Liver (tissue), 9 donors: Measurements from ENCODE around the gene CNPY3. TPM values are rescaled to one million over a fixed set of nuclear protein-coding genes. Genes with fewer than 3 reads are reported as not detected.

ENCODE experiments used
- DNase-seq: peaks from one replicate; pipeline ENCODE4 v3.0.0-alpha.2; 2017; ENCODE audit warnings: low spot score
- H3K27ac ChIP-seq, 2 donors: one replicate each; pipeline ENCODE4 v1.7.0; 2013; ENCODE audit warnings: inconsistent platforms in 2 of 2, low read length in 2 of 2, control low read depth in 1 of 2, low read depth in 1 of 2, mild to moderate bottlenecking in 1 of 2
- H3K27me3 ChIP-seq, 4 donors: one replicate each; pipeline versions ENCODE4 v1.6.1 to v1.7.0; 2013; ENCODE audit warnings: low read length in 3 of 4, inconsistent platforms in 1 of 4, mild to moderate bottlenecking in 1 of 4, moderate library complexity in 1 of 4; ENCODE audit not compliant: control insufficient read depth in 4 of 4, insufficient read depth in 4 of 4
- H3K36me3 ChIP-seq, 4 donors: one replicate each; pipeline versions ENCODE4 v1.6.1 to v1.7.0; 2013; ENCODE audit warnings: low read length in 3 of 4, mild to moderate bottlenecking in 3 of 4, low read depth in 1 of 4, moderate library complexity in 1 of 4; ENCODE audit not compliant: control insufficient read depth in 4 of 4, insufficient read depth in 3 of 4
- H3K4me1 ChIP-seq, 4 donors: one replicate each; pipeline versions ENCODE4 v1.6.1 to v1.7.0; 2013; ENCODE audit warnings: low read length in 3 of 4, mild to moderate bottlenecking in 3 of 4, moderate library complexity in 1 of 4; ENCODE audit not compliant: control insufficient read depth in 4 of 4, insufficient read depth in 4 of 4
- H3K4me3 ChIP-seq, 3 donors: one replicate each; pipeline versions ENCODE4 v1.6.1 to v1.7.0; 2013; ENCODE audit warnings: low read length in 3 of 3, control low read depth in 1 of 3, low read depth in 1 of 3, mild to moderate bottlenecking in 1 of 3
- H3K9ac ChIP-seq, 2 donors: one replicate each; pipeline ENCODE4 v1.7.0; 2013; ENCODE audit warnings: low read length in 2 of 2, mild to moderate bottlenecking in 2 of 2, moderate library complexity in 2 of 2, control low read depth in 1 of 2, low read depth in 1 of 2
- H3K9me3 ChIP-seq, 4 donors: one replicate each; pipeline versions ENCODE4 v1.6.1 to v1.7.0; 2013; ENCODE audit warnings: low read length in 3 of 4; ENCODE audit not compliant: control insufficient read depth in 4 of 4
- EGR1 ChIP-seq, 2 donors: IDR thresholded peaks; 2 replicates each; pipeline ENCODE4 v1.6.1; 2016 to 2018; ENCODE audit warnings: antibody characterized with exemption in 2 of 2, low read depth in 2 of 2
- FOXA1 ChIP-seq: IDR thresholded peaks from 2 replicates; pipeline ENCODE4 v1.6.1; 2016; ENCODE audit warnings: antibody characterized with exemption
- FOXA2 ChIP-seq: IDR thresholded peaks from 2 replicates; pipeline ENCODE4 v1.6.1; 2016; ENCODE audit warnings: antibody characterized with exemption
- GABPA ChIP-seq, 2 donors: IDR thresholded peaks in 1 of 2; conservative IDR thresholded peaks in 1 of 2; 2 replicates each; pipeline ENCODE4 v1.6.1; 2016; ENCODE audit warnings: antibody characterized with exemption in 2 of 2, mild to moderate bottlenecking in 1 of 2, moderate library complexity in 1 of 2
- HNF4A ChIP-seq, 2 donors: conservative IDR thresholded peaks; 2 replicates each; pipeline ENCODE4 v1.6.1; 2016; ENCODE audit warnings: antibody characterized with exemption in 2 of 2, mild to moderate bottlenecking in 2 of 2
- HNF4G ChIP-seq: IDR thresholded peaks from 2 replicates; pipeline ENCODE4 v1.6.1; 2016; ENCODE audit warnings: antibody characterized with exemption
- RAD21 ChIP-seq, 2 donors: IDR thresholded peaks; 2 replicates each; pipeline ENCODE4 v1.6.1; 2016; ENCODE audit warnings: antibody characterized with exemption in 2 of 2, mild to moderate bottlenecking in 2 of 2
- RXRA ChIP-seq, 2 donors: IDR thresholded peaks; 2 replicates each; pipeline ENCODE4 v1.6.1; 2017 to 2018; ENCODE audit warnings: antibody characterized with exemption in 2 of 2, mild to moderate bottlenecking in 1 of 2
- SP1 ChIP-seq: IDR thresholded peaks from 2 replicates; pipeline ENCODE4 v1.6.1; 2018; ENCODE audit warnings: antibody characterized with exemption, mild to moderate bottlenecking
- TAF1 ChIP-seq: conservative IDR thresholded peaks from 2 replicates; pipeline ENCODE4 v1.6.1; 2016; ENCODE audit warnings: antibody characterized with exemption, mild to moderate bottlenecking
- YY1 ChIP-seq: IDR thresholded peaks from 2 replicates; pipeline ENCODE4 v1.6.1; 2016; ENCODE audit warnings: antibody characterized with exemption, mild to moderate bottlenecking
- WGBS: extraction: QIAGEN DNeasy Blood & Tissue Kit; methylation state at CpG from one replicate; pipeline ENCODE4 v1.1.7; 2013; 5-methylcytosine and 5-hydroxymethylcytosine counted together
- polyA plus RNA-seq, 2 donors: library from polyadenylated mRNA; stranded (reverse) in 1 of 2; unstranded in 1 of 2; fragments of 200-250 nt in 1 of 2; fragments of >200 nt in 1 of 2; fragmentation: Nextera tagmentation in 1 of 2; extraction: Ambion mirVana in 1 of 2; gene quantifications; one replicate each; pipeline versions ENCODE4 v1.2.1 to v1.2.3, GENCODE V29; 2013 to 2015
- total RNA-seq, 2 donors: library from RNA; depleted of rRNA; stranded (reverse); fragments of >200 nt; gene quantifications; one replicate each; pipeline ENCODE4 v1.2.3, GENCODE V29; 2014
- TF ChIP-seq, protein P1 (sequence below): IDR thresholded peaks from 2 replicates; pipeline ENCODE4 v1.6.1; 2016; ENCODE audit warnings: antibody characterized with exemption
- TF ChIP-seq, protein P2 (sequence below): IDR thresholded peaks from 2 replicates; pipeline ENCODE4 v1.6.1; 2016; ENCODE audit warnings: antibody characterized with exemption
- TF ChIP-seq, protein P3 (sequence below): fragments of 150-350 bp; IDR thresholded peaks from 2 replicates; pipeline ENCODE4 v1.5.1; 2017; ENCODE audit warnings: improper control_type of control experiment, low read depth, low read length; ENCODE audit not compliant: missing input control
- TF ChIP-seq, protein P4 (sequence below): IDR thresholded peaks from 2 replicates; pipeline ENCODE4 v1.6.1; 2016; ENCODE audit warnings: antibody characterized with exemption, mild to moderate bottlenecking
- TF ChIP-seq, protein P5 (sequence below): IDR thresholded peaks from 2 replicates; pipeline ENCODE4 v1.6.1; 2016; ENCODE audit warnings: antibody characterized with exemption
- donor health status: healthy.
- donor health status: healthy.
- donor health status: healthy.
- donor health status: healthy.
- donor health status: healthy.

The CNPY3 gene
- total and polyA plus RNA-seq, 4 donors, result 17.2 to 41.0 (median 27.2) TPM

DNA sequence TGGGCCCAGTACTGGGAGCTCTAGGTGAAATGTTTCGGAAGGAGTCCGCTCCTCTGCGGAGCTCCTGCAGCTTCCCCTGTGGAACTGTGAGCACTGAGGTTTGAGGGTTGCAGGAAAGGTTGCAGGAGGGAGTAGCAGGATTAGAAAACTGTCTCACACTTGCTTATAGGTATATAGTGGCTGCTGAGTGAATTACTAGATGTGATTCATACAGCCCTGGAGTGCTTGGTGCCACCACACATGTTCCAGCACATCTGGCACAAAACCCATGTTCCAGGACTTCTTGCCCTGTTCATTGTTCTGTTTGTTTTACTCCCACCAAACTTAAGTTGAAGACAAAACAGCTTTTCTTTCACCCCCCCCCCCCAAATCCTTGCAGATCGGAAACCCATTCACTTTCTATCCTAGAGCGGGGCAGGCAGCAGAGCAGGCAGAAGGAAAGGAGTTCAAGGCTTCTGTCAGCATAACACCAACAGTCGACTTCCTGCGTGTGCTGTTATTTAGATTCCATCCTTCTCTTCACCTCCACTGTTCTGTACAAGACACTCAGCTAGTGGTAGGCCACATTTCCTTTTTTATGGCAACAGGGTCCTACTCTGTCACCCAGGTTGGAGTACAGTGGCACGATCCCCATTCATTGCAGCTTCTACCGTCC lies 50.4 kb downstream of the CNPY3 start:
- Histone ChIP-seq H3K27me3 (no peaks in the 10 kb centered on the region), H3K9me3 (no peaks in the 10 kb centered on the region), H3K9ac (peak overlapping the region; percentile 83 to 86), H3K27ac (peak overlapping the region; percentile 63 to 87), H3K4me1 (peaks cover 15 to 28% (median 21%) of the 10 kb centered on the region in 4 donors), H3K4me3 (peak overlapping the region; percentile 76 to 91 (median 81)), H3K36me3 (no peaks in the 10 kb centered on the region)
- no peak for TF ChIP-seq RAD21 (IDR thresholded peaks at IDR 0.05)
- no peak for TF ChIP-seq FOXA1
- TF ChIP-seq, protein P1, sequence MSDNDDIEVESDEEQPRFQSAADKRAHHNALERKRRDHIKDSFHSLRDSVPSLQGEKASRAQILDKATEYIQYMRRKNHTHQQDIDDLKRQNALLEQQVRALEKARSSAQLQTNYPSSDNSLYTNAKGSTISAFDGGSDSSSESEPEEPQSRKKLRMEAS, result no peak
- TF ChIP-seq TAF1, result no peak
- TF ChIP-seq, protein P2, sequence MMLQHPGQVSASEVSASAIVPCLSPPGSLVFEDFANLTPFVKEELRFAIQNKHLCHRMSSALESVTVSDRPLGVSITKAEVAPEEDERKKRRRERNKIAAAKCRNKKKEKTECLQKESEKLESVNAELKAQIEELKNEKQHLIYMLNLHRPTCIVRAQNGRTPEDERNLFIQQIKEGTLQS, result no peak
- no peak for TF ChIP-seq HNF4A (conservative IDR thresholded peaks at IDR 0.05)
- WGBS, result 52% methylated on average over 9 of the region's 9 CpGs
- peak; percentile 41 for DNase-seq

DNA sequence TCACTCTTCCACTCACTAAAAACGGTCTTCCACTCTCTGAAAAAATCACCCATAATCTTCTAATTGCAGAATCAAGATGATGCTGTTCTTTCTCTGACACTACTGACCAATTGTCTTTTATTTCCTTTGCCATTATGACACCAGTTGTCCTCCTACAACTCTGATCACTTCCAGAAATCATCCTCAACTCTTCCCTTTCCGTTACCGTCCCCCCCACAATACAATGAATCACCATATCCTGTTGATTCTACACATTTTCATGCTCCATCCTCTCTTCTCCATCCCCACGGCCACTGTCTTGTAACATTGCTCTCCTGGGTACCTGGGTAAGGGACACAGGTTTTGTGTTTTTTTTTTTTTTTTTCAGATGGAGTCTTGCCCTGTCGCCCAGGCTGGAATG lies 52.6 kb downstream of the CNPY3 start:
- DNase-seq, result no peak
- Histone ChIP-seq H3K4me3 (no peak overlapping the region), H3K4me1 (peaks cover 15 to 40% (median 33%) of the 10 kb centered on the region in 4 donors), H3K27me3 (no peaks in the 10 kb centered on the region), H3K27ac (no peak overlapping the region), H3K36me3 (no peaks in the 10 kb centered on the region), H3K9ac (no peak overlapping the region), H3K9me3 (no peaks in the 10 kb centered on the region)
- WGBS, result 86% methylated on average over 5 of the region's 5 CpGs
- TF ChIP-seq FOXA2, result no peak

DNA sequence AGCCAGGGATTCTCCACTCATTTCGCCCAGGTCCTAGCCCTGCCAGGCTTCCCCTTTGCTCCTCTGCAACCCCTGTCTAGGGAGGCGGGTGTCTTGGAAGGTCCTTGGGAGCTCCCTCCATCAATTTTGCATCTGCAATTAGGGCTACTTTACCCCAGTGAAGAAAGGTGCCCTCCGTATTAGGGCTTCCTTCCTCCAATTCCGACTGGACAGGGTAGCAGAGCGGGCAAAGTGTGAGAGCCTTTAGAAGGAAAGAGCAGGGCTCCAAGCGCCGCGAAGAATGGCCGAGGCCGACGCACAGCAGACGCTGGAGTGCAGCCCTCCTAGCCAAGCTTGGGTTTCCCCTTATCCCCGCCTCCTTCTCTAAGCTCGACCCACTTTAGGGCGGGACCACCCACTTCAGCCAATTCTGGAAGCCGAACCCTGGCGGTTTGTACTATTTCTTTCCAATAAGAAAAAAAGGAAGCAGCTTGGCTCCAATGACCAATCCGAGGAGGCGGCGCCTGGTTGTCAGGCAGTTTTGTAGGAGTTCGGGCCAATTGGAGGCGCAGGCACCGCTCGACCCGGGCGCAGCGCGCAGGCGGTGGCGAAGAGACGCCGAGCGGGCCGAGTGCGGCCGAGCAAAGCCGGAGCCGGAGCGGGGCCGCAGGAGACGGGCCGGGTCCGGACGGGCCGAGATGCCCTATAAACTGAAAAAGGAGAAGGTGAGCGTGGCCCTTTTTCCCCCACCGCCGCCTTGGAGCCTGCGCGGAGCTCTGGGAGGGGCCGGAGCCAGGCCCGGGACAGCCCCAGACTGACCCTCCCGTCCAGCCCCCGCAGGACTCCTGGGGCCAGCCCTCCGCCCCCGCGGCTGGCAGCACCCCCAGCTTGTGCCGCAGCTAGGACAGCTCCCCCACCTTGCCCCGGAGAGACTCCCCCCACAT lies 55.0 kb downstream of the CNPY3 start, which contains the start of gene PPP2R5D:
Gene PPP2R5D, plus strand, starts transcription at position 570 of the 923 bp plus-strand sequence. Its CDS starts 108 bp downstream, at position 678.
- peak within 1 kb of the TSS; percentile 61 to 86 (median 81) for H3K4me3 ChIP-seq
- no peaks in the 10 kb centered on the region for H3K9me3 ChIP-seq
- peak within 1 kb of the TSS; percentile 74 to 77 for H3K27ac ChIP-seq
- peak within 1 kb of the TSS; percentile 47 to 56 for H3K9ac ChIP-seq
- H3K4me1 ChIP-seq, result peaks cover 5 to 26% (median 23%) of the 10 kb centered on the region in 4 donors
- peak; percentile 94 for DNase-seq
- WGBS, result under 1% methylated on average over 59 of the region's 59 CpGs
- H3K27me3 ChIP-seq, result no peaks in the 10 kb centered on the region
- no peaks in the 10 kb centered on the region for H3K36me3 ChIP-seq
- TF ChIP-seq, protein P3, sequence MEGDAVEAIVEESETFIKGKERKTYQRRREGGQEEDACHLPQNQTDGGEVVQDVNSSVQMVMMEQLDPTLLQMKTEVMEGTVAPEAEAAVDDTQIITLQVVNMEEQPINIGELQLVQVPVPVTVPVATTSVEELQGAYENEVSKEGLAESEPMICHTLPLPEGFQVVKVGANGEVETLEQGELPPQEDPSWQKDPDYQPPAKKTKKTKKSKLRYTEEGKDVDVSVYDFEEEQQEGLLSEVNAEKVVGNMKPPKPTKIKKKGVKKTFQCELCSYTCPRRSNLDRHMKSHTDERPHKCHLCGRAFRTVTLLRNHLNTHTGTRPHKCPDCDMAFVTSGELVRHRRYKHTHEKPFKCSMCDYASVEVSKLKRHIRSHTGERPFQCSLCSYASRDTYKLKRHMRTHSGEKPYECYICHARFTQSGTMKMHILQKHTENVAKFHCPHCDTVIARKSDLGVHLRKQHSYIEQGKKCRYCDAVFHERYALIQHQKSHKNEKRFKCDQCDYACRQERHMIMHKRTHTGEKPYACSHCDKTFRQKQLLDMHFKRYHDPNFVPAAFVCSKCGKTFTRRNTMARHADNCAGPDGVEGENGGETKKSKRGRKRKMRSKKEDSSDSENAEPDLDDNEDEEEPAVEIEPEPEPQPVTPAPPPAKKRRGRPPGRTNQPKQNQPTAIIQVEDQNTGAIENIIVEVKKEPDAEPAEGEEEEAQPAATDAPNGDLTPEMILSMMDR, result peak; percentile 30
- TF ChIP-seq RXRA (IDR thresholded peaks at IDR 0.05) (peak in 1 of 2 donors; percentile 44), HNF4G (no peak), HNF4A (conservative IDR thresholded peaks at IDR 0.05) (peak in 1 of 2 donors; percentile 17), YY1 (peak; percentile 86), EGR1 (IDR thresholded peaks at IDR 0.05; ENCODE audit: low read depth in 2 of 2) (no peak), GABPA (IDR thresholded peaks at IDR 0.05 in 1 of 2, conservative IDR thresholded peaks at IDR 0.05 in 1 of 2) (peak in 1 of 2 donors; percentile 61), FOXA1 (peak; percentile 21), SP1 (peak; percentile 84), RAD21 (IDR thresholded peaks at IDR 0.05) (peak; percentile 52 to 56), FOXA2 (no peak), TAF1 (peak; percentile 74)
- TF ChIP-seq, protein P4, sequence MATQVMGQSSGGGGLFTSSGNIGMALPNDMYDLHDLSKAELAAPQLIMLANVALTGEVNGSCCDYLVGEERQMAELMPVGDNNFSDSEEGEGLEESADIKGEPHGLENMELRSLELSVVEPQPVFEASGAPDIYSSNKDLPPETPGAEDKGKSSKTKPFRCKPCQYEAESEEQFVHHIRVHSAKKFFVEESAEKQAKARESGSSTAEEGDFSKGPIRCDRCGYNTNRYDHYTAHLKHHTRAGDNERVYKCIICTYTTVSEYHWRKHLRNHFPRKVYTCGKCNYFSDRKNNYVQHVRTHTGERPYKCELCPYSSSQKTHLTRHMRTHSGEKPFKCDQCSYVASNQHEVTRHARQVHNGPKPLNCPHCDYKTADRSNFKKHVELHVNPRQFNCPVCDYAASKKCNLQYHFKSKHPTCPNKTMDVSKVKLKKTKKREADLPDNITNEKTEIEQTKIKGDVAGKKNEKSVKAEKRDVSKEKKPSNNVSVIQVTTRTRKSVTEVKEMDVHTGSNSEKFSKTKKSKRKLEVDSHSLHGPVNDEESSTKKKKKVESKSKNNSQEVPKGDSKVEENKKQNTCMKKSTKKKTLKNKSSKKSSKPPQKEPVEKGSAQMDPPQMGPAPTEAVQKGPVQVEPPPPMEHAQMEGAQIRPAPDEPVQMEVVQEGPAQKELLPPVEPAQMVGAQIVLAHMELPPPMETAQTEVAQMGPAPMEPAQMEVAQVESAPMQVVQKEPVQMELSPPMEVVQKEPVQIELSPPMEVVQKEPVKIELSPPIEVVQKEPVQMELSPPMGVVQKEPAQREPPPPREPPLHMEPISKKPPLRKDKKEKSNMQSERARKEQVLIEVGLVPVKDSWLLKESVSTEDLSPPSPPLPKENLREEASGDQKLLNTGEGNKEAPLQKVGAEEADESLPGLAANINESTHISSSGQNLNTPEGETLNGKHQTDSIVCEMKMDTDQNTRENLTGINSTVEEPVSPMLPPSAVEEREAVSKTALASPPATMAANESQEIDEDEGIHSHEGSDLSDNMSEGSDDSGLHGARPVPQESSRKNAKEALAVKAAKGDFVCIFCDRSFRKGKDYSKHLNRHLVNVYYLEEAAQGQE, result peak; percentile 58
- TF ChIP-seq, protein P2, result no peak
- TF ChIP-seq, protein P5, sequence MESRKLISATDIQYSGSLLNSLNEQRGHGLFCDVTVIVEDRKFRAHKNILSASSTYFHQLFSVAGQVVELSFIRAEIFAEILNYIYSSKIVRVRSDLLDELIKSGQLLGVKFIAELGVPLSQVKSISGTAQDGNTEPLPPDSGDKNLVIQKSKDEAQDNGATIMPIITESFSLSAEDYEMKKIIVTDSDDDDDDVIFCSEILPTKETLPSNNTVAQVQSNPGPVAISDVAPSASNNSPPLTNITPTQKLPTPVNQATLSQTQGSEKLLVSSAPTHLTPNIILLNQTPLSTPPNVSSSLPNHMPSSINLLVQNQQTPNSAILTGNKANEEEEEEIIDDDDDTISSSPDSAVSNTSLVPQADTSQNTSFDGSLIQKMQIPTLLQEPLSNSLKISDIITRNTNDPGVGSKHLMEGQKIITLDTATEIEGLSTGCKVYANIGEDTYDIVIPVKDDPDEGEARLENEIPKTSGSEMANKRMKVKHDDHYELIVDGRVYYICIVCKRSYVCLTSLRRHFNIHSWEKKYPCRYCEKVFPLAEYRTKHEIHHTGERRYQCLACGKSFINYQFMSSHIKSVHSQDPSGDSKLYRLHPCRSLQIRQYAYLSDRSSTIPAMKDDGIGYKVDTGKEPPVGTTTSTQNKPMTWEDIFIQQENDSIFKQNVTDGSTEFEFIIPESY, result no peak
